WERI-Rb-1 (cell line): ENCODE data around the gene PDZRN4.

Source experiments
- DNase-seq: peaks from one replicate; pipeline ENCODE4 v3.0.0-alpha.2; 2020
- H3K27ac ChIP-seq: fragments of 250-450 bp; sonication (Bioruptor Pico); 2 replicates; pipeline ENCODE4 v1.5.1; 2020; ENCODE audit warnings: mild to moderate bottlenecking, moderate library complexity
- H3K27me3 ChIP-seq: fragments of 250-450 bp; sonication (Bioruptor Pico); 2 replicates; pipeline ENCODE4 v1.5.1; 2021; ENCODE audit warnings: mild to moderate bottlenecking, low read depth, moderate library complexity; ENCODE audit not compliant: insufficient read depth, severe bottlenecking
- H3K36me3 ChIP-seq: fragments of 250-450 bp; sonication (Bioruptor Pico); 2 replicates; pipeline ENCODE4 v1.5.1; 2020; ENCODE audit warnings: mild to moderate bottlenecking, moderate library complexity
- H3K4me3 ChIP-seq: 2 replicates; pipeline ENCODE4 v1.5.1; 2011; ENCODE audit warnings: low read depth, mild to moderate bottlenecking, control low read depth, low read length
- H3K9me3 ChIP-seq: fragments of 250-450 bp; sonication (Bioruptor Pico); 2 replicates; pipeline ENCODE4 v1.5.1; 2021; ENCODE audit warnings: mild to moderate bottlenecking, moderate library complexity; ENCODE audit not compliant: severe bottlenecking
- CTCF ChIP-seq: IDR thresholded peaks from 2 replicates; pipeline ENCODE4 v1.5.1; 2011; ENCODE audit warnings: low read depth, mild to moderate bottlenecking, control low read depth, inconsistent platforms, low read length

Gene PDZRN4

GRCh38 chr12:41220931-41221330 is 32.8 kb downstream of the PDZRN4 start:
- H3K27ac ChIP-seq: no peak overlapping the region

GRCh38 chr12:41221491-41221890 is 33.4 kb downstream of the PDZRN4 start:
- Histone ChIP-seq H3K4me3 (no peak overlapping the region), H3K27me3 (no peaks in the 10 kb centered on the region), H3K27ac (no peak overlapping the region), H3K9me3 (no peaks in the 10 kb centered on the region), H3K36me3 (no peaks in the 10 kb centered on the region)
- no peak for DNase-seq
- TF ChIP-seq CTCF: no peak

More at GRCh38 chr12:41220931-41221330, 32.8 kb downstream of the PDZRN4 start:
- Histone ChIP-seq H3K9me3 (no peaks in the 10 kb centered on the region), H3K36me3 (no peaks in the 10 kb centered on the region), H3K27me3 (no peaks in the 10 kb centered on the region), H3K4me3 (no peak overlapping the region)
- no peak for TF ChIP-seq CTCF
- DNase-seq: no peak

- H3K27ac ChIP-seq: no peak overlapping the region
- no peak for DNase-seq
- TF ChIP-seq CTCF: no peak
- H3K36me3 ChIP-seq: no peaks in the 10 kb centered on the region
- no peaks in the 10 kb centered on the region for H3K27me3 ChIP-seq
- H3K4me3 ChIP-seq: no peak overlapping the region
- no peaks in the 10 kb centered on the region for H3K9me3 ChIP-seq
Measured at GRCh38 chr12:41223600-41223999, 35.5 kb downstream of the PDZRN4 start.

- Histone ChIP-seq H3K4me3 (no peak overlapping the region), H3K27me3 (no peaks in the 10 kb centered on the region), H3K36me3 (no peaks in the 10 kb centered on the region), H3K27ac (no peak overlapping the region), H3K9me3 (no peaks in the 10 kb centered on the region)
- TF ChIP-seq CTCF: no peak
- no peak for DNase-seq
Measured at GRCh38 chr12:41224066-41224465, 35.9 kb downstream of the PDZRN4 start.

- DNase-seq: no peak
- Histone ChIP-seq H3K9me3 (no peaks in the 10 kb centered on the region), H3K27ac (no peak overlapping the region), H3K27me3 (no peaks in the 10 kb centered on the region), H3K36me3 (no peaks in the 10 kb centered on the region), H3K4me3 (no peak overlapping the region)
- no peak for TF ChIP-seq CTCF
Measured at GRCh38 chr12:41225179-41225578, 37.1 kb downstream of the PDZRN4 start.

- TF ChIP-seq CTCF: no peak
- H3K4me3 ChIP-seq: no peak overlapping the region
- H3K36me3 ChIP-seq: no peaks in the 10 kb centered on the region
- no peaks in the 10 kb centered on the region for H3K27me3 ChIP-seq
- H3K27ac ChIP-seq: no peak overlapping the region
- no peaks in the 10 kb centered on the region for H3K9me3 ChIP-seq
- DNase-seq: no peak
Measured at GRCh38 chr12:41228066-41228820, 40.1 kb downstream of the PDZRN4 start.
